Activated CD4-positive, alpha-beta T cell treated with anti-CD3 and anti-CD28 coated beads, Interleukin-2, amount 50 U/mL, for 24 hours (primary cell): Measurements from ENCODE around the gene KCNK5.

Experiments
- DNase-seq, 2 donors: peaks; one replicate each; pipeline ENCODE4 v3.0.0-alpha.2; 2020; ENCODE audit warnings: low read depth in 1 of 2, low spot score in 1 of 2

KCNK5 gene

GRCh38 chr6:39217177-39217864, 12.0 kb downstream of the KCNK5 start:
- DNase-seq = no peak

GRCh38 chr6:39215640-39216158, 13.6 kb downstream of the KCNK5 start:
- no peak for DNase-seq

- DNase-seq = no peak
These were observed 14.2 kb downstream of the KCNK5 start for GRCh38 chr6:39214846-39215639.

GRCh38 chr6:39214120-39214813, 15.0 kb downstream of the KCNK5 start:
- no peak for DNase-seq

- no peak for DNase-seq
These were observed 15.9 kb downstream of the KCNK5 start for GRCh38 chr6:39213195-39213920.

GRCh38 chr6:39211183-39211582, 18.1 kb downstream of the KCNK5 start:
- DNase-seq = no peak

- no peak for DNase-seq
These were observed 18.8 kb downstream of the KCNK5 start for GRCh38 chr6:39210450-39210849.

GRCh38 chr6:39209911-39210310, 19.4 kb downstream of the KCNK5 start:
- DNase-seq = no peak

- DNase-seq = no peak
These were observed 19.9 kb downstream of the KCNK5 start for GRCh38 chr6:39209360-39209811.

GRCh38 chr6:39208223-39208739, 21.0 kb downstream of the KCNK5 start:
- no peak for DNase-seq

GRCh38 chr6:39207416-39208222, 21.7 kb downstream of the KCNK5 start:
- no peak for DNase-seq

GRCh38 chr6:39206250-39206721, 23.0 kb downstream of the KCNK5 start:
- no peak for DNase-seq

- DNase-seq = no peak
These were observed 24.5 kb downstream of the KCNK5 start for GRCh38 chr6:39204646-39205244.

- no peak for DNase-seq
These were observed 25.1 kb downstream of the KCNK5 start for GRCh38 chr6:39204160-39204495.

GRCh38 chr6:39203436-39204159, 25.7 kb downstream of the KCNK5 start:
- DNase-seq = no peak

- no peak for DNase-seq
These were observed 27.1 kb downstream of the KCNK5 start for GRCh38 chr6:39202166-39202565.

GRCh38 chr6:39200498-39201020, 28.7 kb downstream of the KCNK5 start:
- DNase-seq = no peak

GRCh38 chr6:39199976-39200375, 29.3 kb downstream of the KCNK5 start:
- DNase-seq = no peak
